A549 treated with CpdA at 1 μM for 4 hours (cell line): ENCODE measurements around the gene BMPR1B. TPM values are rescaled to one million over a fixed set of nuclear protein-coding genes. Genes with fewer than 3 reads are reported as not detected.

Source experiments
- total RNA-seq: library from RNA; stranded (reverse); fragments of 200-300 nt; extraction: Qiagen RNA extraction; gene quantifications from 5 replicates; pipeline ENCODE4 v1.2.3, GENCODE V29; 2022; ENCODE audit warnings: low read depth

BMPR1B gene
- total RNA-seq: 4.5 to 9.0 TPM (median 7.4 TPM) in 5 replicates

DNA sequence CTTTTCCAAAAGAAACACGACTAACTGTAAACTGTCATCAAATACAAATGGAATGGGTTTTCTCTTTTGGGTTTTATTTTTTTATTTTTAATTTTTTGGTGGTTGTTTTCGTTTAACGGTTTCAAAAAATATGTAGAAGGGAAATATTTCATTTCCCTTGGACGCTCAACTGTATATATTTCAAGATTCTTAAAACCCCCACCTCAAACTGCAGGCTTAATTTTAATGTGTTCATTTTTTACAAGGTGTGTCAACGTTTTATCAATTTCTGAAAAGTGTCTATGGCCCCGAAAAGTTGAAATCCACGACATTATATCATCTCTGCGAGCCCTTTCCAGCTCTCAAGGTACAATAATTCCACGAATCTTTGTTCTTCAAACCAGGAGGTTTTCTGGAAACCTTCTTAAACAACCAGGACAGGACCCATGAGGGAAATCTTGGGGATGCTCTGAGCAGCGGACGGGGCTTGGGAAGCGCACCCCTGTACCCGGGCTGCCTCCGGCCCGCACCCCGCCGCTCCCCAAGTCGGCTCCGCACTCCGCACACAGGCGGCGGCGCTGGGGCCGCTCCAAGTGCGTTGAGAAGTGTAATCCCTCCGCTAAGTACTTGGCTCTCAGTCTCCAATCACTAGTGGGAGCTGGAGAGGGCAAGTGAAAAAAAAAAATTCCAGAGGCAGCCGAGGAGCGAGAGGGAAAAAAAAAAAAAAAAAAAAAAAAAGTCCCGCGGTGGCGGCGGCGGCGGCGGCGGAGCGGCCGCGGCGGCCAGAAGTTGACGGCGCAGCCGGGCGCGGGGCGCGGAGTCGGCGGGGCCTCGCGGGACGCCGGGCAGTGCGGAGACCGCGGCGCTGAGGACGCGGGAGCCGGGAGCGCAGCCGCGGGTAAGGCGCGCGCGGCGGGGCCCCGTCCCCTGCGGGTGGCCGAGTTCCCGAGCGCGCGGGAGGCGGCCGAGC, at the start of gene BMPR1B:
Gene BMPR1B, plus strand, starts transcription at position 764 of the 949 bp plus-strand sequence. CDS start 346,470 bp downstream, outside the sequence.

